B cell (primary cell): ENCODE data around the gene MAP4K4. TPM values are rescaled to one million over a fixed set of nuclear protein-coding genes. Genes with fewer than 3 reads are reported as not detected.

Experiments
- ATAC-seq: fragments of 200-7000 bp; cut with Tn5 transposase; one replicate; pipeline ENCODE4 v1.10.0; 2021; ENCODE audit warnings: low read depth, mild to moderate bottlenecking, moderate number of reproducible peaks, moderate library complexity
- CTCF ChIA-PET: fragments of 350-600 bp; sonication (Branson Sonifier 250); formaldehyde crosslinking; loops from one replicate; lab custom pipeline; 2021; ENCODE audit warnings: antibody characterized with exemption, inconsistent platforms; lab: Charles Lee
- POLR2A ChIA-PET: fragments of 350-600 bp; sonication (Branson Sonifier 250); formaldehyde crosslinking; loops from one replicate; lab custom pipeline; 2021; ENCODE audit warnings: antibody characterized with exemption; lab: Charles Lee
- DNase-seq: peaks from one replicate; pipeline ENCODE4 v3.0.0; 2013
- H2AFZ ChIP-seq: 2 replicates; pipeline ENCODE4 v1.6.1; 2012; ENCODE audit warnings: mild to moderate bottlenecking, low read depth, low read length; ENCODE audit not compliant: insufficient read depth, poor library complexity, severe bottlenecking
- H3K27ac ChIP-seq, 2 donors: 1 replicate in 1 of 2; 2 replicates in 1 of 2; pipeline ENCODE4 v1.5.1; 2012 to 2013; ENCODE audit warnings: low read length in 2 of 2, mild to moderate bottlenecking in 2 of 2, moderate library complexity in 1 of 2
- H3K27me3 ChIP-seq, 4 experiments: fragments of 200-600 bp in 1 of 4; sonication (generic) in 1 of 4; replicated peaks in 1 of 4; 1 replicate in 2 of 4; 2 replicates in 2 of 4; pipeline versions ENCODE4 v1.6.1 to v1.7.0; 2013 to 2016; ENCODE audit warnings: low read length in 3 of 4, mild to moderate bottlenecking in 2 of 4, mixed read lengths in 1 of 4, moderate library complexity in 1 of 4; ENCODE audit not compliant: insufficient read depth in 4 of 4, control insufficient read depth in 3 of 4; ENCODE audit errors: control extremely low read depth in 1 of 4
- H3K36me3 ChIP-seq, 2 experiments: replicated peaks in 1 of 2; 1 replicate in 1 of 2; 2 replicates in 1 of 2; pipeline versions ENCODE4 v1.6.1 to v1.7.1; 2013; ENCODE audit warnings: low read length in 1 of 2; ENCODE audit not compliant: insufficient read depth in 2 of 2, control insufficient read depth in 1 of 2; ENCODE audit errors: control extremely low read depth in 1 of 2, extremely low read depth in 1 of 2
- H3K4me1 ChIP-seq, 2 donors: fragments of 200-600 bp in 1 of 2; sonication (generic) in 1 of 2; 1 replicate in 1 of 2; 2 replicates in 1 of 2; pipeline versions ENCODE4 v1.5.1 to v1.6.1; 2013 to 2017; ENCODE audit warnings: low read length in 2 of 2; ENCODE audit not compliant: control insufficient read depth in 2 of 2, insufficient read depth in 2 of 2
- H3K4me2 ChIP-seq: replicated peaks from 2 replicates; pipeline ENCODE3; 2012; ENCODE audit warnings: mild to moderate bottlenecking, low read depth, low read length; ENCODE audit not compliant: poor library complexity, severe bottlenecking
- H3K4me3 ChIP-seq, 5 experiments: fragments of 200-600 bp in 1 of 5; sonication (generic) in 1 of 5; 1 replicate in 3 of 5; 2 replicates in 2 of 5; pipeline versions ENCODE4 v1.5.1 to v1.7.0; 2011 to 2016; ENCODE audit warnings: low read length in 4 of 5, mild to moderate bottlenecking in 4 of 5, low read depth in 2 of 5, control low read depth in 1 of 5, moderate library complexity in 1 of 5; ENCODE audit not compliant: insufficient read depth in 1 of 5; ENCODE audit errors: control extremely low read depth in 1 of 5, extremely low read depth in 1 of 5
- H3K79me2 ChIP-seq: fragments of 200-600 bp; sonication (generic); one replicate; pipeline ENCODE4 v1.6.0; 2016; ENCODE audit warnings: low read length; ENCODE audit not compliant: control insufficient read depth, insufficient read depth
- H3K9ac ChIP-seq: fragments of 200-600 bp; sonication (generic); 2 replicates; pipeline ENCODE4 v1.6.1; 2017; ENCODE audit warnings: mild to moderate bottlenecking, low read length, moderate library complexity
- H3K9me3 ChIP-seq, 3 donors: one replicate each; pipeline versions ENCODE4 v1.6.1 to v1.7.1; 2013; ENCODE audit warnings: low read length in 2 of 3; ENCODE audit not compliant: control insufficient read depth in 2 of 3, insufficient read depth in 1 of 3; ENCODE audit errors: control extremely low read depth in 1 of 3
- H4K20me1 ChIP-seq: 2 replicates; pipeline ENCODE4 v1.6.0; 2012; ENCODE audit warnings: mild to moderate bottlenecking, low read length; ENCODE audit not compliant: insufficient read depth, control insufficient read depth, poor library complexity, severe bottlenecking
- H3K27ac Mint-ChIP-seq: one replicate; pipeline ENCODE4 v1.8.0; 2021; ENCODE audit warnings: mixed read lengths
- H3K27me3 Mint-ChIP-seq: one replicate; pipeline ENCODE4 v1.8.0; 2021; ENCODE audit warnings: mixed read lengths
- H3K4me1 Mint-ChIP-seq: one replicate; pipeline ENCODE4 v1.8.0; 2021; ENCODE audit warnings: mixed read lengths
- H3K4me3 Mint-ChIP-seq: one replicate; pipeline ENCODE4 v1.8.0; 2021; ENCODE audit warnings: mixed read lengths
- H3K9me3 Mint-ChIP-seq: one replicate; pipeline ENCODE4 v1.8.0; 2022; ENCODE audit warnings: mixed read lengths; ENCODE audit not compliant: insufficient read depth
- EZH2 ChIP-seq: IDR thresholded peaks from 2 replicates; pipeline ENCODE4 v1.6.1; 2012; ENCODE audit warnings: borderline replicate concordance, low read depth, mild to moderate bottlenecking, moderate library complexity, low read length; ENCODE audit not compliant: insufficient read depth, poor library complexity, severe bottlenecking
- WGBS: methylation state at CpG from one replicate; pipeline ENCODE4 v1.1.5; 2013; ENCODE audit warnings: missing lambda C conversion rate; ENCODE audit not compliant: insufficient coverage; 5-methylcytosine and 5-hydroxymethylcytosine counted together
- intact Hi-C: fragments of 100-400 bp; cut with micrococcal nuclease; formaldehyde crosslinking; loops from one replicate; pipeline ENCODE4 v1.10.0; 2022
- polyA plus RNA-seq: library from polyadenylated mRNA; depleted of rRNA; stranded (reverse); fragments of >200 nt; gene quantifications from 2 replicates; pipeline ENCODE4 v1.2.3, GENCODE V29; 2012
- total RNA-seq, 2 donors: library from RNA; stranded (reverse); fragments of 120-200 nt in 1 of 2; gene quantifications; 1 replicate in 1 of 2; 2 replicates in 1 of 2; pipeline versions ENCODE4 v1.2.3 to v1.2.4, GENCODE V29; 2013 to 2022
- TF ChIP-seq, protein P1 (sequence below): fragments of 200-600 bp; IDR thresholded peaks from one replicate; pipeline ENCODE4 v1.8.0; 2022; ENCODE audit warnings: antibody characterized with exemption, mild to moderate bottlenecking

Gene MAP4K4
- total and polyA plus RNA-seq, 2 donors (not counting 1 experiment from before 2014, with no cell fraction given) = 54.8 to 280 TPM

DNA sequence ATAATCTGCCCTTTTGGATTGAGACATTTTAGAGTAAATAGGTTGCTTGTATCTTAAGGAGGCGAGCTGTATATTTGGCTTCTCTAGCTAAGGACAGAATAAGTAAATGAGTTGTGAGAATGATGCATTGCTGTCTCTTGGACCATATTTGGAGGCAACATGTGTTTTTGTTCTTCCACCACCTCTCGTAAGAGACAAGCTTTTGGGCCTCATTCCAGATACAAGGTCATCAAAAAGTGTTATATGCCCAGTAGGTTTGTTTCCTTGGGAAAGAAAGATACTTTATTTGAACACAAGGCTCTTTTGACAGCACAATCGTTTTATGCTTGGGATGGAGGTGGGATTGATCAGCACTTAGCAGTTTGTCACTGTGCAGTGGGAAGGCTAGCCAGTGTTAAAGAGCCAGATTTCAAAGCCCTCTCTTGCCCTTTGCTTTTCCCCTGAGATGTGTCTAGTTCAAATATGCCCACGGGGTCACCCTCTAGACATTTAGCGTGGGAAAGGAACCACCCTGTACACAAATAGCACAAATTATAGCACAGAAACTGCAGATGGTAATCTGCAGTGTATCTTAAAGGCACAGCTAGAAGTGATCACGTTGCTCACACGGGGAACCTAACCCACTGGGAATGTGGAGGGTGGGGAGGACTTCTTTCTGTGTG lies 131.3 kb downstream of the MAP4K4 start:
- H3K79me2 ChIP-seq = peaks cover 49% of the 10 kb centered on the region
- H4K20me1 ChIP-seq = peaks cover 57% of the 10 kb centered on the region
- CTCF ChIA-PET = interaction anchor here (0.9 to 17.4 kb wide), 13 partner anchors 11 to 487 kb away, joined by 3 to 288 read pairs (median 3); no protein-coding TSS in a partner anchor
- H2AFZ ChIP-seq = no peak overlapping the region
- WGBS = 76% methylated on average over 5 of the region's 7 CpGs
- peak overlapping the region in 1 of 2 donors; percentile 22 for H3K27ac ChIP-seq
- ATAC-seq (no peak), DNase-seq (no peak)
- intact Hi-C loops = no loop called here
- no peaks in the 10 kb centered on the region for H3K27me3 Mint-ChIP-seq
- no peak overlapping the region for H3K4me3 Mint-ChIP-seq
- no peaks in the 10 kb centered on the region for H3K9me3 Mint-ChIP-seq
- H3K9me3 ChIP-seq = no peaks in the 10 kb centered on the region
- H3K27me3 ChIP-seq = no peaks in the 10 kb centered on the region
- no peak overlapping the region for H3K4me3 ChIP-seq
- no peak overlapping the region for H3K9ac ChIP-seq
- H3K4me2 ChIP-seq = no peak overlapping the region
- POLR2A ChIA-PET = no interaction called here
- H3K36me3 ChIP-seq = peaks cover 24 to 78% of the 10 kb centered on the region in 2 experiments
- H3K4me1 ChIP-seq = peaks cover 19 to 27% of the 10 kb centered on the region in 2 donors
- no peak for TF ChIP-seq EZH2
- TF ChIP-seq, protein P1, sequence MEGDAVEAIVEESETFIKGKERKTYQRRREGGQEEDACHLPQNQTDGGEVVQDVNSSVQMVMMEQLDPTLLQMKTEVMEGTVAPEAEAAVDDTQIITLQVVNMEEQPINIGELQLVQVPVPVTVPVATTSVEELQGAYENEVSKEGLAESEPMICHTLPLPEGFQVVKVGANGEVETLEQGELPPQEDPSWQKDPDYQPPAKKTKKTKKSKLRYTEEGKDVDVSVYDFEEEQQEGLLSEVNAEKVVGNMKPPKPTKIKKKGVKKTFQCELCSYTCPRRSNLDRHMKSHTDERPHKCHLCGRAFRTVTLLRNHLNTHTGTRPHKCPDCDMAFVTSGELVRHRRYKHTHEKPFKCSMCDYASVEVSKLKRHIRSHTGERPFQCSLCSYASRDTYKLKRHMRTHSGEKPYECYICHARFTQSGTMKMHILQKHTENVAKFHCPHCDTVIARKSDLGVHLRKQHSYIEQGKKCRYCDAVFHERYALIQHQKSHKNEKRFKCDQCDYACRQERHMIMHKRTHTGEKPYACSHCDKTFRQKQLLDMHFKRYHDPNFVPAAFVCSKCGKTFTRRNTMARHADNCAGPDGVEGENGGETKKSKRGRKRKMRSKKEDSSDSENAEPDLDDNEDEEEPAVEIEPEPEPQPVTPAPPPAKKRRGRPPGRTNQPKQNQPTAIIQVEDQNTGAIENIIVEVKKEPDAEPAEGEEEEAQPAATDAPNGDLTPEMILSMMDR = no peak
- peaks cover 57% of the 10 kb centered on the region for H3K4me1 Mint-ChIP-seq
- H3K27ac Mint-ChIP-seq = peak overlapping the region; percentile 47

DNA sequence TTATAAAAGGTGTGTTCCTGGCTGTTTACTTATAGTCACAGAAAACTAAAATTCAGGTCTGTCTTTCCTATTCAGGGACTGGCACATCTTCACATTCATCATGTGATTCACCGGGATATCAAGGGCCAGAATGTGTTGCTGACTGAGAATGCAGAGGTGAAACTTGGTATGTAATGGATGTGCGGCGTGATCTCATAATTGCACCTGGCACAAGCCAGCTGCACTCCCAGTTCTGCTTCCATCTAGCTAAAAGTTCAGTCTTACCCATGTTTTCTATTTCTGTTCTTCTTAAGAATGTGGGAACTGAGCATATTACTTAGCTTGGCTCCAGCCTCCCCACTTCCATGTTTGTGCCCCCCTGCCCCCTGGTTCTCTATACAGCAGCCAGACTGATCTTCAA lies 131.9 kb downstream of the MAP4K4 start:
- no peak for ATAC-seq
- no CpG with 5 or more reads among the region's 3 CpGs for WGBS
- H3K9ac ChIP-seq = no peak overlapping the region
- no peak overlapping the region for H3K4me2 ChIP-seq
- H3K27ac ChIP-seq = peak overlapping the region in 1 of 2 donors; percentile 41
- H4K20me1 ChIP-seq = peaks cover 56% of the 10 kb centered on the region
- Mint-ChIP-seq H3K27me3 (no peaks in the 10 kb centered on the region), H3K4me3 (no peak overlapping the region), H3K9me3 (no peaks in the 10 kb centered on the region), H3K4me1 (peaks cover 57% of the 10 kb centered on the region), H3K27ac (peak overlapping the region; percentile 47)
- intact Hi-C loops = no loop called here
- no peak overlapping the region for H3K4me3 ChIP-seq
- POLR2A ChIA-PET = no interaction called here
- peaks cover 47% of the 10 kb centered on the region for H3K79me2 ChIP-seq
- H3K9me3 ChIP-seq = no peaks in the 10 kb centered on the region
- CTCF ChIA-PET = interaction anchor here (1.1 to 17.4 kb wide), 9 partner anchors 8 to 487 kb away, joined by 3 to 288 read pairs (median 18); no protein-coding TSS in a partner anchor
- peaks cover 19 to 27% of the 10 kb centered on the region in 2 donors for H3K4me1 ChIP-seq
- TF ChIP-seq, protein P1 = no peak
- TF ChIP-seq EZH2 = no peak
- peaks cover 25 to 80% of the 10 kb centered on the region in 2 experiments for H3K36me3 ChIP-seq
- H2AFZ ChIP-seq = no peak overlapping the region
- no peaks in the 10 kb centered on the region for H3K27me3 ChIP-seq
- DNase-seq = no peak
